Measurements from ENCODE around the gene GOSR1. TPM values are rescaled to one million over a fixed set of nuclear protein-coding genes. Genes with fewer than 3 reads are reported as not detected.
A peak's percentile ranks its signal among the peaks of the same experiment; 100 is the strongest.

Gene GOSR1
- total RNA-seq, 1 donor from 2014 or later, result 53.2 TPM

DNA sequence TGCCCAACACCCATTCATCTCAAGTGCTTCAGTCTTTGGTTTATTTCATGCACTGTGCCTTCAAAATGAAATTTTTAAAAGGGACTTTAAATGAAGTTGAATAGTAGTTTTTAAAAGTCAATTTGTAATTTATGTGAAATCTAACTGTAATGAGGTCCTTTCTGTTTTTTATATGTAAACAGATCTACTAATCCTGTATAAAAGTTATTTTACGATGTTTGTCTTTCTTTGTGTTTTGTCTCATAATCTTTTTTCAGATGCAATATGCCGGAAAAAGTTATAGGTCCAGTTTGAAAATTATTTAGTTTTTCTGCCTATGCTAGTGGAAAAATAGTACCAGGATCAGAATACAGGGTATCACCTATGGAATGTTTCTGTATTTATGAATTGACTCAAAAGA is 8.7 kb upstream of the GOSR1 start:
- Mint-ChIP-seq H3K36me3 (peaks cover 6% of the 10 kb centered on the region), H3K27ac (no peak overlapping the region), H3K27me3 (no peaks in the 10 kb centered on the region), H3K4me3 (no peak overlapping the region), H3K4me1 (ENCODE audit: unreplicated experiment) (no peaks in the 10 kb centered on the region), H3K9me3 (no peaks in the 10 kb centered on the region)
- TF ChIP-seq, protein P1, sequence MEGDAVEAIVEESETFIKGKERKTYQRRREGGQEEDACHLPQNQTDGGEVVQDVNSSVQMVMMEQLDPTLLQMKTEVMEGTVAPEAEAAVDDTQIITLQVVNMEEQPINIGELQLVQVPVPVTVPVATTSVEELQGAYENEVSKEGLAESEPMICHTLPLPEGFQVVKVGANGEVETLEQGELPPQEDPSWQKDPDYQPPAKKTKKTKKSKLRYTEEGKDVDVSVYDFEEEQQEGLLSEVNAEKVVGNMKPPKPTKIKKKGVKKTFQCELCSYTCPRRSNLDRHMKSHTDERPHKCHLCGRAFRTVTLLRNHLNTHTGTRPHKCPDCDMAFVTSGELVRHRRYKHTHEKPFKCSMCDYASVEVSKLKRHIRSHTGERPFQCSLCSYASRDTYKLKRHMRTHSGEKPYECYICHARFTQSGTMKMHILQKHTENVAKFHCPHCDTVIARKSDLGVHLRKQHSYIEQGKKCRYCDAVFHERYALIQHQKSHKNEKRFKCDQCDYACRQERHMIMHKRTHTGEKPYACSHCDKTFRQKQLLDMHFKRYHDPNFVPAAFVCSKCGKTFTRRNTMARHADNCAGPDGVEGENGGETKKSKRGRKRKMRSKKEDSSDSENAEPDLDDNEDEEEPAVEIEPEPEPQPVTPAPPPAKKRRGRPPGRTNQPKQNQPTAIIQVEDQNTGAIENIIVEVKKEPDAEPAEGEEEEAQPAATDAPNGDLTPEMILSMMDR (conservative IDR thresholded peaks at IDR 0.05), result no peak
- no peak for DNase-seq (ENCODE audit: extremely low spot score, unreplicated experiment)

DNA sequence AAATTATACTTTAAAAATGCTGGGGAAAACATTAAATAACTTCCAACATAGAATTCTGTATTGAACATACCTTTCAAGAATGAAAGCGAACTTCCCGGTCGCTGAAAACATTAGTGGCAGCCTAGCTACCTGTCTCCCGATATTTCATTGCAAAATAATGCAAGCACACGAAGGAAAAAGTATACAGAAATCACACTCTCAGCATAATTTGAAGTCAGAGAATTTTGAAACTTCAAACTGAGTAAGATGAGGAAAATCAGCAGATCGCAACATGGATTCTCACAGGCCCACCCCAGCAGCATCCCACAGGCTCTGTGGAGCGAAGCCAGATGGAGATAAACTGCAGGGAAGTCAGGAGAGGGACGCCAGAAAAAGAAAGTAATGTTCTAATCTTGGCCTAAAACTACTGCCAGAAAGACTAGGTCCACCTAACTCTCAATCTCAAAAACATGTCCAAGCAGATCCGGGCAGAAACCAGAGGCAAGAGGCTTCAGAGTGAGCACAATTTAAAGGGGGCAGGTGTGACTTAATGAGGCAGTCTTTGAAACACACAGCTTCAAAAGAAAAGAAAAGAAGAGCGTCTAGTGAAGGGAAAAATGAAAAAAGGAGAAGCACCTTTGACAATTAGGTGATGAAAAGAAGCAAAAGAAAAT is 4.8 kb upstream of the GOSR1 start:
- H3K4me1 Mint-ChIP-seq (ENCODE audit: unreplicated experiment), result peaks cover 9% of the 10 kb centered on the region
- TF ChIP-seq, protein P1 (conservative IDR thresholded peaks at IDR 0.05), result no peak
- no peaks in the 10 kb centered on the region for H3K27me3 Mint-ChIP-seq
- H3K27ac Mint-ChIP-seq, result no peak overlapping the region
- H3K9me3 Mint-ChIP-seq, result no peaks in the 10 kb centered on the region
- peaks cover 3% of the 10 kb centered on the region for H3K36me3 Mint-ChIP-seq
- no peak overlapping the region for H3K4me3 Mint-ChIP-seq
- no peak for DNase-seq (ENCODE audit: extremely low spot score, unreplicated experiment)

DNA sequence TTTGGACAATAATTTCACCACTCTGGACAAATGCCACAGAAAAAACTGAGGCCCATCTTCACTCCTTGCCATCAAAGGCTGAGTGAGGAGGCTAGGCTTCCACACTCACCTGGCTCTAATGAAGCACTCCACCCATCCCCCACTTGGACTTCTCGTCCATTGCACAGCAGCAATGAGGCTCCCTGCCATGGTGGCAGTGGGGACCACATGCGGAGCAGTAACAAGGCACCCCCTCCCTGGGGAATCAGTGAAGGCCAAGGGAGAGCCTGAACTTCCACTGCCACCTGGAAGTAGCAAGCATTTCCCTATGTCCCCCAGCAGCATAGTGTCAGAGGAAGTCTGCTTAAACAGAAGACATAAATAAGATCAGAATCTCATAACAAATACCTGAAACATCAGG is 2.0 kb upstream of the GOSR1 start:
- Mint-ChIP-seq H3K36me3 (peaks cover 12% of the 10 kb centered on the region), H3K27ac (no peak overlapping the region), H3K4me3 (no peak overlapping the region), H3K4me1 (ENCODE audit: unreplicated experiment) (peaks cover 26% of the 10 kb centered on the region), H3K27me3 (no peaks in the 10 kb centered on the region), H3K9me3 (no peaks in the 10 kb centered on the region)
- DNase-seq (ENCODE audit: extremely low spot score, unreplicated experiment), result no peak
- TF ChIP-seq, protein P1 (conservative IDR thresholded peaks at IDR 0.05), result no peak

DNA sequence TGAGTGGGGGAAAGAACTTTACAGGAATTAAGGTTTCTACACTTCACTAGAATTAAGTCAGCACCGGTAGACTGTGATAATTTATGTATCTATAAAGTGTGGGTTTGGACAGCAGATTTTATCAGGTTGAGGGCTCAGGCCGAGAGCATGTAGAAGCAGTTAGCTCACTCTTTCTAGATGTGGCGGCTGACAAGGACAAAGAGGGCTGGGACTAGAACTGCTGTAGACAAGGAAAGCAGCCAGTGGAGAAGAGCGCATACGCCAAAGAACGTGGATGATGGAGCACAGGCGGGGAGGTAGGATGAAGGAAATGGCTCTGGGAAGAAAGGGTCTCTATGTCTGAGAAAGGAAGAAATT is 504 bp upstream of the GOSR1 start:
- no peaks in the 10 kb centered on the region for H3K27me3 Mint-ChIP-seq
- peaks cover 15% of the 10 kb centered on the region for H3K36me3 Mint-ChIP-seq
- peak overlapping the region; percentile 100 for H3K4me3 Mint-ChIP-seq
- H3K4me1 Mint-ChIP-seq (ENCODE audit: unreplicated experiment), result peaks cover 26% of the 10 kb centered on the region
- TF ChIP-seq, protein P1 (conservative IDR thresholded peaks at IDR 0.05), result no peak
- H3K9me3 Mint-ChIP-seq, result no peaks in the 10 kb centered on the region
- no peak for DNase-seq (ENCODE audit: extremely low spot score, unreplicated experiment)
- H3K27ac Mint-ChIP-seq, result peak overlapping the region; percentile 99

DNA sequence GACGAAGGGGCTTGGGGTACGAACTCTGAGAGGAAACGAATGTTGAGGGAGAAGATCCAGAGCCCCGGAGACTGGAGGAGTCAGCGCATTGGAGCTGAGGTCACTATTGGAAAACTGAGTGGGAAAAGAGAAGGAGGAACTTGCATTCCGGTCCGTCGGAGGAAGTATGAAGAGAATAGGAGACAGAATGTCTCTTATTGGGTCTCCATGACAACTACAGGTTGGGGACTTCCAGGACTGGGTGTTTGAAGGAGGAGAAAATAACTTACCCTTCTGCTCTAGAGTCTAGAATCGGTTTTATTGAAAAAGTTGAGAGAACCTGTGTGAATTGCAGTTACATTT is 537 bp downstream of the GOSR1 start:
- Mint-ChIP-seq H3K4me3 (peak overlapping the region; percentile 100), H3K36me3 (peaks cover 17% of the 10 kb centered on the region), H3K4me1 (ENCODE audit: unreplicated experiment) (peaks cover 26% of the 10 kb centered on the region), H3K27ac (peak overlapping the region; percentile 99), H3K9me3 (no peaks in the 10 kb centered on the region), H3K27me3 (no peaks in the 10 kb centered on the region)
- TF ChIP-seq, protein P1 (conservative IDR thresholded peaks at IDR 0.05), result no peak
- DNase-seq (ENCODE audit: extremely low spot score, unreplicated experiment), result no peak

DNA sequence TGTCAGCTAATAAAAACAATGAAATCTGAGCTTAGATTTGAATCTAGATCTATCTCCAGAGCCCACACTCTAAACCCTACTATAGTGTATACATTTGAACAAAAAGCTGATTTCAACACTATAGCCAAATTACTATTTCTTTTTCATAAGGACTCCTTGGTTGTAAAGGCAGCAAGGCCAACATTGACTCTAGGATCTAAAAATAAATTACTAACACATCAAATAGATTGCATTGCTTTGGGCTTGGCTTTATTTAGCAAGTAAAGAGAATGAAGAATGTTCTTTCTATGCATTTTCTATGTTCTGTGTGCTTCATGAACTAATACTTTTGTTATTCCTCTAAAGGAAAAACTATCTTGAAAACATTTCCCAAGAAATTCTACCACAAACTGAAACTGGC is 5.3 kb downstream of the GOSR1 start:
- Mint-ChIP-seq H3K4me1 (ENCODE audit: unreplicated experiment) (peaks cover 15% of the 10 kb centered on the region), H3K36me3 (peaks cover 32% of the 10 kb centered on the region), H3K4me3 (no peak overlapping the region), H3K9me3 (no peaks in the 10 kb centered on the region), H3K27me3 (no peaks in the 10 kb centered on the region), H3K27ac (no peak overlapping the region)
- no peak for DNase-seq (ENCODE audit: extremely low spot score, unreplicated experiment)
- TF ChIP-seq, protein P1 (conservative IDR thresholded peaks at IDR 0.05), result no peak

All from type B pancreatic cell (in vitro differentiated cells).